Measurements from ENCODE around the gene C4orf50. TPM values are rescaled to one million over a fixed set of nuclear protein-coding genes. Genes with fewer than 3 reads are reported as not detected.

Gene C4orf50
- total and polyA plus RNA-seq, 2 of the 8 experiments (the other 6 are each of a cell fraction or from before 2014, with no cell fraction given) = 0.08 to 0.22 TPM

GRCh38 chr4:5973486-5974220 is 44.6 kb downstream of the C4orf50 start:
- H2BK12ac ChIP-seq (ENCODE audit: low read depth, low read length) = peak overlapping the region; percentile 60; the same call in 1 of the 2 replicates
- H2BK120ac ChIP-seq (replicated peaks; ENCODE audit: low read depth, low read length) = no peak overlapping the region
- H3K79me2 ChIP-seq (ENCODE audit: control insufficient read depth in 1 of 2, insufficient read depth in 2 of 2, low read length in 2 of 2) = no peaks in the 10 kb centered on the region
- H3K56ac ChIP-seq (replicated peaks; ENCODE audit: insufficient read length, low read depth, low read length) = no peak overlapping the region
- H2AK5ac ChIP-seq (ENCODE audit: low read depth, low read length) = no peak overlapping the region
- no peak overlapping the region for H3K14ac ChIP-seq (ENCODE audit: insufficient read length)
- POLR2A ChIA-PET (ENCODE audit: partially characterized antibody) = no interaction called here
- H3K4me3 ChIP-seq (ENCODE audit: extremely low read depth in 1 of 4, insufficient read depth in 2 of 4, low read depth in 3 of 4, low read length in 4 of 4) = no peak overlapping the region
- no peak overlapping the region for H3K9ac ChIP-seq (replicated peaks in 1 of 4; ENCODE audit: extremely low read depth in 1 of 4, low read depth in 3 of 4, low read length in 3 of 4)
- CTCF ChIA-PET (ENCODE audit: partially characterized antibody) = interaction anchor here (0.6 to 8.9 kb wide), 10 partner anchors 9 to 152 kb away, joined by 3 to 73 read pairs (median 4); no protein-coding TSS in a partner anchor
- H3K4me2 ChIP-seq (ENCODE audit: insufficient read depth in 1 of 2, low read depth in 2 of 2, low read length in 2 of 2) = no peak overlapping the region
- no peak overlapping the region; the same call in 1 of the 2 replicates for H3K18ac ChIP-seq (ENCODE audit: extremely low read depth, low read length)
- H3K27ac ChIP-seq (ENCODE audit: low read depth, low read length) = no peak overlapping the region
- DNase-seq (ENCODE audit: low read depth in 1 of 2, low spot score in 2 of 2) (no peak), FAIRE-seq (no peak)
- H2AFZ ChIP-seq (ENCODE audit: low read length) = no peak overlapping the region
- H3K36me3 ChIP-seq (ENCODE audit: control insufficient read depth in 2 of 4, insufficient read depth in 4 of 4, low read length in 3 of 4) = no peaks in the 10 kb centered on the region
- TF ChIP-seq TAF1 (IDR thresholded peaks at IDR 0.05; ENCODE audit: low read depth, low read length) (no peak), KDM1A (IDR thresholded peaks at IDR 0.05; ENCODE audit: borderline replicate concordance, low read length) (peak; percentile 62; the same call in 1 of the 2 replicates)
- WGBS, 2 experiments (ENCODE audit: extremely low coverage in 1 of 2, insufficient coverage in 1 of 2, insufficient read length in 1 of 2, insufficient replicate concordance in 2 of 2, low coverage in 1 of 2, low lambda C conversion rate in 2 of 2, missing lambda C conversion rate in 1 of 2) = 90% methylated on average over 20 of the region's 25 CpGs; no CpG with 5 or more reads in 1 of the 2 experiments
- peaks cover 2 to 10% (median 4%) of the 10 kb centered on the region in 4 experiments; a peak in 6 of 7 replicates for H3K4me1 ChIP-seq (replicated peaks in 1 of 4; ENCODE audit: control insufficient read depth in 3 of 4, insufficient read depth in 4 of 4, low read length in 3 of 4)
- H4K20me1 ChIP-seq (replicated peaks in 1 of 2; ENCODE audit: control insufficient read depth in 1 of 2, insufficient read depth in 2 of 2, low read length in 2 of 2) = no peaks in the 10 kb centered on the region
- no peak overlapping the region for H3K23ac ChIP-seq (ENCODE audit: insufficient read length)
- H3K79me1 ChIP-seq (ENCODE audit: low read depth, low read length) = no peaks in the 10 kb centered on the region
- no peaks in the 10 kb centered on the region for H3K23me2 ChIP-seq (ENCODE audit: low read depth, low read length)
- no peak overlapping the region for H2BK5ac ChIP-seq (ENCODE audit: low read depth, low read length)
- H2BK20ac ChIP-seq (ENCODE audit: low read length) = no peak overlapping the region
- peak overlapping the region; percentile 88; the same call in 1 of the 2 replicates for H2BK15ac ChIP-seq (ENCODE audit: low read length)
- H4K91ac ChIP-seq (replicated peaks; ENCODE audit: insufficient read length, low read length) = peak overlapping the region; percentile 42
- no peaks in the 10 kb centered on the region for H3K9me3 ChIP-seq (ENCODE audit: insufficient read depth in 2 of 2, low read depth in 1 of 2, low read length in 1 of 2)
- H3K4ac ChIP-seq (replicated peaks; ENCODE audit: insufficient read length, low read depth, low read length) = no peak overlapping the region
- 0 out of 7 replicates have a peak, but pooled peaks cover 0 to 2% (median 0%) of the 10 kb centered on the region in 4 experiments for H3K27me3 ChIP-seq (replicated peaks in 1 of 4; ENCODE audit: control insufficient read depth in 3 of 4, extremely low read depth in 1 of 4, insufficient read depth in 3 of 4, low read length in 3 of 4)
- no peak overlapping the region for H4K8ac ChIP-seq (ENCODE audit: extremely low read depth, insufficient read depth, low read length)
- no peak overlapping the region for H4K5ac ChIP-seq (ENCODE audit: insufficient read length, low read depth, low read length)

Data from H1 (cell line).